Endodermal cell (in vitro differentiated cells): ENCODE data around the gene CTRB1. TPM values are rescaled to one million over a fixed set of nuclear protein-coding genes. Genes with fewer than 3 reads are reported as not detected.

Experiments
- DNase-seq: peaks from one replicate; pipeline ENCODE4 v3.0.0-alpha.2; 2017
- H3K27ac ChIP-seq: 2 replicates; pipeline ENCODE4 v1.5.1; 2013; ENCODE audit warnings: mild to moderate bottlenecking, low read depth, low read length, moderate library complexity
- H3K27me3 ChIP-seq: 2 replicates; pipeline ENCODE4 v1.6.1; 2013; ENCODE audit warnings: mild to moderate bottlenecking, low read length, moderate library complexity; ENCODE audit not compliant: insufficient read depth, control insufficient read depth, poor library complexity, severe bottlenecking
- H3K36me3 ChIP-seq: 2 replicates; pipeline ENCODE4 v1.7.0; 2013; ENCODE audit warnings: mild to moderate bottlenecking, low read length, moderate library complexity; ENCODE audit not compliant: control insufficient read depth, insufficient read depth
- H3K4me1 ChIP-seq: one replicate; pipeline ENCODE4 v1.7.0; 2013; ENCODE audit warnings: low read length; ENCODE audit not compliant: control insufficient read depth, insufficient read depth
- H3K4me3 ChIP-seq: 2 replicates; pipeline ENCODE4 v1.5.1; 2013; ENCODE audit warnings: mild to moderate bottlenecking, low read length, moderate library complexity
- H3K9ac ChIP-seq: 2 replicates; pipeline ENCODE4 v1.6.1; 2013; ENCODE audit warnings: mild to moderate bottlenecking, low read length, moderate library complexity; ENCODE audit not compliant: poor library complexity, severe bottlenecking; ENCODE audit errors: extremely low read depth
- H3K9me3 ChIP-seq: 2 replicates; pipeline ENCODE4 v1.6.1; 2013; ENCODE audit warnings: mild to moderate bottlenecking, low read length, moderate library complexity; ENCODE audit not compliant: control insufficient read depth
- H3K27ac Mint-ChIP-seq: 2 replicates; pipeline ENCODE4 v1.8.0; 2020; ENCODE audit warnings: mixed read lengths
- H3K27me3 Mint-ChIP-seq: 2 replicates; pipeline ENCODE4 v1.8.0; 2021; ENCODE audit warnings: mild to moderate bottlenecking, mixed read lengths; ENCODE audit not compliant: insufficient read depth
- H3K36me3 Mint-ChIP-seq: 2 replicates; pipeline ENCODE4 v1.8.0; 2020; ENCODE audit warnings: low read depth, mixed read lengths
- H3K4me1 Mint-ChIP-seq: 2 replicates; pipeline ENCODE4 v1.8.0; 2020; ENCODE audit warnings: mixed read lengths
- H3K4me3 Mint-ChIP-seq: 2 replicates; pipeline ENCODE4 v1.8.0; 2020; ENCODE audit warnings: mild to moderate bottlenecking, moderate library complexity, mixed read lengths
- H3K9me3 Mint-ChIP-seq: 2 replicates; pipeline ENCODE4 v1.8.0; 2020; ENCODE audit warnings: mild to moderate bottlenecking, mixed read lengths
- WGBS, 2 experiments: methylation state at CpG; one replicate each; pipeline versions ENCODE4 v1.1.5 to v1.1.7; 2013; ENCODE audit warnings: missing lambda C conversion rate in 2 of 2, mixed read lengths in 1 of 2; ENCODE audit not compliant: insufficient coverage in 1 of 2, insufficient read length in 1 of 2; 5-methylcytosine and 5-hydroxymethylcytosine counted together
- total RNA-seq, 2 donors: library from RNA; stranded (reverse); fragmentation: NEBNext Ultra II Directional in 1 of 2; extraction: Animal tissue kit (Norgen Biotek cat#: 25700) in 1 of 2; gene quantifications; 2 replicates in 1 of 2; 3 replicates in 1 of 2; pipeline ENCODE4 v1.2.1, GENCODE V29; 2021
- TF ChIP-seq, protein P1 (sequence below): fragments of 200-600 bp; sonication (generic); conservative IDR thresholded peaks from 2 replicates; pipeline ENCODE4 v1.5.0; 2021; ENCODE audit warnings: antibody characterized with exemption, mild to moderate bottlenecking

CTRB1 gene
- total RNA-seq, 2 donors from 2014 or later, result not detected

DNA sequence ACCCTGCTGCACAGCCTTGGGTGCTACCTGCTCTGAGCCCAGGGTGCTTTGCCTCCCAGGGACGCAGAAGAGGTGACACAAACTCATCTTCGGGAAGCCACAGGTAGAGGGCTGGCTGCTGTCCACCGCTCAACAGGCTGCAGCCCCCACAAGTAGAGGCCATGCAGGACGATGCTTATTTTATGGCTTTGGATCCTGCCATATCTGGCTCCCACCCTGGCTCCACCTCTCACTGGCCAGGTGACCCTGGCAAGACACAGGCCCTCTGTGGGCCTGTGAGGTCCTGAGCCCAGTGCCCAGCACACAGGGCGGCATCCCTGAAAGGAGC, 44.0 kb downstream of the CTRB1 start:
- Mint-ChIP-seq H3K27ac (peak overlapping the region; percentile 35), H3K4me1 (peaks cover 37% of the 10 kb centered on the region), H3K4me3 (no peak overlapping the region), H3K36me3 (peaks cover 3% of the 10 kb centered on the region), H3K9me3 (no peaks in the 10 kb centered on the region), H3K27me3 (no peaks in the 10 kb centered on the region)
- no peak for DNase-seq
- no peaks in the 10 kb centered on the region for H3K9me3 ChIP-seq
- H3K9ac ChIP-seq, result no peak overlapping the region
- 84 to 100% methylated on average over 3 to 5 of the region's 5 CpGs for WGBS, 2 experiments
- no peak overlapping the region for H3K27ac ChIP-seq
- TF ChIP-seq, protein P1, sequence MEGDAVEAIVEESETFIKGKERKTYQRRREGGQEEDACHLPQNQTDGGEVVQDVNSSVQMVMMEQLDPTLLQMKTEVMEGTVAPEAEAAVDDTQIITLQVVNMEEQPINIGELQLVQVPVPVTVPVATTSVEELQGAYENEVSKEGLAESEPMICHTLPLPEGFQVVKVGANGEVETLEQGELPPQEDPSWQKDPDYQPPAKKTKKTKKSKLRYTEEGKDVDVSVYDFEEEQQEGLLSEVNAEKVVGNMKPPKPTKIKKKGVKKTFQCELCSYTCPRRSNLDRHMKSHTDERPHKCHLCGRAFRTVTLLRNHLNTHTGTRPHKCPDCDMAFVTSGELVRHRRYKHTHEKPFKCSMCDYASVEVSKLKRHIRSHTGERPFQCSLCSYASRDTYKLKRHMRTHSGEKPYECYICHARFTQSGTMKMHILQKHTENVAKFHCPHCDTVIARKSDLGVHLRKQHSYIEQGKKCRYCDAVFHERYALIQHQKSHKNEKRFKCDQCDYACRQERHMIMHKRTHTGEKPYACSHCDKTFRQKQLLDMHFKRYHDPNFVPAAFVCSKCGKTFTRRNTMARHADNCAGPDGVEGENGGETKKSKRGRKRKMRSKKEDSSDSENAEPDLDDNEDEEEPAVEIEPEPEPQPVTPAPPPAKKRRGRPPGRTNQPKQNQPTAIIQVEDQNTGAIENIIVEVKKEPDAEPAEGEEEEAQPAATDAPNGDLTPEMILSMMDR, result no peak
- H3K4me3 ChIP-seq, result no peak overlapping the region
- H3K27me3 ChIP-seq, result no peaks in the 10 kb centered on the region
- H3K4me1 ChIP-seq, result peaks cover 14% of the 10 kb centered on the region
- H3K36me3 ChIP-seq, result no peaks in the 10 kb centered on the region

DNA sequence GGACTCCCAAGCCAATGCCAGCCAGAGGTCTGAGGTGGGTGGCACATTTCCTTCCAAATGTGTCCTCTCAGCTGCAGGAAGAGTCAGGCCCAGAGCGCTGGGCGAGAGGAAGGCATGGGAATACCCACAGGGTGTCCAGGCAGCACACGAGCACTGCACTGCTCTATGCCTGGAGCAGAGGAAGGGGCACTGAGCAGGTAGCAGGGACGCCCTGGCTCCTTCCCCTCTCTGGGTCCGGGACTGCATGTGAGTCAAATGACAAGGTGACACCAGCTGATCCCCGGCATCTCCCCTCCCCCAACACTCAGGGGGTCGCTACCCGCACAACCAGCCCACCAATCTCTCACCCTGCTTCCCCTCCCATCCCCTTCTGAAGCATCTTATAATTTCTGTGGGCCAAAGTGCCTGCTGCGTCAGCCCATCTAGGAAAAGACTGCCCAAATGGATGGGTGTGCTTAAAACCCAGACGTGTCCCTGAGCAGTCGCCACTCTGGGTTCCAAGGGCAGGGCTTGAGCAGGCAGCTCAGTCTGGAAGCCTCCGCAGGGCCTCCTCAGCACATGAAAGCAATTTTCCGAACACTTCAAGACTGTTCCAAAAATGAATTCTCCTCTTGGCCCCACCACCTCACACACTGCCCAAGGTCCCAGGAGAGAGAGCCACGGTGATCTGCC, 44.6 kb downstream of the CTRB1 start:
- no peaks in the 10 kb centered on the region for H3K9me3 ChIP-seq
- Mint-ChIP-seq H3K4me1 (peaks cover 33% of the 10 kb centered on the region), H3K9me3 (no peaks in the 10 kb centered on the region), H3K36me3 (peaks cover 3% of the 10 kb centered on the region), H3K27me3 (no peaks in the 10 kb centered on the region), H3K4me3 (peak overlapping the region; percentile 73), H3K27ac (no peak overlapping the region)
- no peak for DNase-seq
- TF ChIP-seq, protein P1, result no peak
- H3K27ac ChIP-seq, result no peak overlapping the region
- peaks cover 14% of the 10 kb centered on the region for H3K4me1 ChIP-seq
- no peaks in the 10 kb centered on the region for H3K36me3 ChIP-seq
- H3K4me3 ChIP-seq, result no peak overlapping the region
- H3K9ac ChIP-seq, result no peak overlapping the region
- no peaks in the 10 kb centered on the region for H3K27me3 ChIP-seq
- WGBS, 2 experiments, result 92 to 94% methylated on average over 6 to 14 of the region's 14 CpGs

DNA sequence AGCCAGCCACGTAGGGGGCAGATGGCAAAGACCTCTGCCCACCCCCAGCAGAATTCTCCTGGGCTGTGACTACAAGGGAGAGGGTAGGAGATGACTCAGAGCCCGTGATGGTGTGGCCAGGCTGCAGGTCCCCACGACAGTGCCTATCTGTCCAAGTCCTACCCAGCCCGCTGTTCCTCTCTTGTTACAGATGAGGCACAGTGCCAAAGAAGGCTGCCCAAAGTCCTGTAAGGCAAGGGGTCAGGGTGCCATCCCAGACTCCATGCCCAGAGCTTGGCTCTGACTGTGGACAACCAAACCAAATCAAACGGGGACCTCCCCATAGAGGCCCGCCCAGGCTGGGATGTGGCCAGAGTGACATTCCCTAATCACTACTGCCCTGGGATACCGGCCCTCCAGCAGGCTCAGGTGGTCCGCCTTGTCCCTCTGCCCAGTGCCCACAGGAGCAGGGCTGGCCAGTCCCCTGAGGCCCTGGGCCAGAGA, 45.2 kb downstream of the CTRB1 start:
- Histone ChIP-seq H3K4me3 (peak overlapping the region; percentile 89), H3K9ac (no peak overlapping the region), H3K4me1 (peaks cover 14% of the 10 kb centered on the region), H3K9me3 (no peaks in the 10 kb centered on the region), H3K27ac (no peak overlapping the region), H3K36me3 (no peaks in the 10 kb centered on the region), H3K27me3 (no peaks in the 10 kb centered on the region)
- Mint-ChIP-seq H3K4me1 (peaks cover 33% of the 10 kb centered on the region), H3K27ac (peak overlapping the region; percentile 44), H3K27me3 (no peaks in the 10 kb centered on the region), H3K36me3 (peaks cover 3% of the 10 kb centered on the region), H3K9me3 (no peaks in the 10 kb centered on the region), H3K4me3 (peak overlapping the region; percentile 73)
- WGBS, 2 experiments, result 76 to 89% methylated on average over 5 to 8 of the region's 8 CpGs
- TF ChIP-seq, protein P1, result no peak
- no peak for DNase-seq
